HTR-8/SVneo (cell line): ENCODE results near the gene OPRD1.
A peak's percentile ranks its signal among the peaks of the same experiment; 100 is the strongest.
"Not testable (repeated sequence)": the region's sequence is repeated elsewhere in the genome, so short reads cannot be mapped to it uniquely, and the experiment has no call there.

ENCODE experiments used
- DNase-seq: peaks from one replicate; pipeline ENCODE4 v3.0.0; 2011; ENCODE audit warnings: low spot score, mixed read lengths; ENCODE audit not compliant: insufficient read length
- FAIRE-seq: peaks from 2 replicates; lab custom pipeline; 2011; peaks lifted over from hg19 to GRCh38; lab: Jason Lieb, UNC

The OPRD1 gene

DNA sequence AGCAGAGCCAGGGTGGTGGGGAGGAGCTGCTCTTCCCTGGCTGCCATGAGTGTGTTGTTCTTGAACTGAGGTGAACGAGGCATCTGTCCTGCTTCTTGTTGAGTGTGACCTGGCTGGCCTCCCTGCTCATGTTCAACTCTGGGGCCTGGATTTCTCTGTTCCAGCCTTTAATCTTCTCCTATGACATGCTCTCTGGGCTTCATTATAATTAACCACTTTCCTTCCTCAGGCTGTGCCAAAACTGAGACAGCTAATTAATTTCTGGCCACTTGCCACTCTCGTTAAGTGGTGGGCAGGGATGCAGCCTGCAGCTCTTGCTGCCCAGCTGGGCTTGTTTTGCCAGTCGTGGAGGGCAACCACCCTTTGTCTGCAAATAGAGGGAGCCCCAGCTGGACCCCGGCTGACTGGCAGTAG, 23.3 kb downstream of the OPRD1 start:
- DNase-seq: no peak
- FAIRE-seq: no peak

DNA sequence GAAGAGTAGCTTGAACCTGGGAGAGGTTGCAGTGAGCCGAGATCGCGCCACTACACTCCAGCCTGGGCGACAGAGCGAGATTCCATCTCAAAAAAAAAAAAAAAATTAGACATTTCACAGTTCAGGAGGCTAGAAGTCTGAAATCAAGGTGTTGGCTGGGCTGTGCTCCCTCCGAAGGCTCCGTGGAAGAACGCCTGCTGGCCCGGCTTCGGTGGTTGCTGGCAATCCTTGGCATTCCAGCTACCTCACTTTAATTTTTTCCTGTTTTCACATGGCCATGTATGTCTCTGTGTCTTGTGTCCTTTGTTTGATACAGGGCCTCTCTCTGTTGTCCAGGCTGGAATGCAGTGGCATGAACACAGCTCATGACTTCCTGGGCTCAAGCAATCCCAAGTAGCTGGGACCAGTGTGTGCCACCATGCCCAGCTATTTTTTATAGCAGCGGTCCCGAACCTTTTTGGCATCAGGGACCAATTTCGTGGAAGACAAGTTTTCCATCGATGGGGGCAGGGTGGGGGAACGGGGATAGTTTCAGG, 24.5 kb downstream of the OPRD1 start:
- DNase-seq (no peak), FAIRE-seq (no peak)

DNA sequence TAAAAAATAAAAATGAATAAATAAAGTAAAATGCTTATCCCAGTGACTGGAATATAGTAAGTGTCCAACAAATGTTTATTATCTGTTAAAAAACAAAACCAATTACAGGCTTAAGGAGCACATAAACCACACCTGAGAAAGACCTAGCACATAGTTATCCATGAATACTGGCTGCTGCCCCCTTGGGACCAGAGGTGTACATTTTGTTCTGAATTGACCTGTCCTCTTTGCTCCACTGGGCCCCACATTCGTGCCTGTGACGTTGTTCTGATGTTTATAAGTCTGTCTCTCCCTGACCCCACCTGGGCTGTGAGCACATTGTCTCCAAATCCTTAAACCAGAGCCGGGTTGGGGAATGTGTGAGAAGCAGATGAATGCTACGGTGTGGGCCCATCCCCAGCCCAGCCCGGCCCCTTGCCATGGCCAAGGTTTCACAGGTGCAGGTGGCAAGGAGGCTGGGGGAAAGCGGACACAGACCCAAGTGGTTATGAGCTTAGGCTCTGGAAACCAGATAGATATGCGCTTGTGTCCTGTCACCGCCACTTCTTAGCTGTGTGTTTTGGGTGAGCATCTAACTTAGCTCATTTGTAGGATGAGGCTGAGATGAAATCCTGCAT, 29.1 kb downstream of the OPRD1 start:
- FAIRE-seq (no peak), DNase-seq (no peak)

DNA sequence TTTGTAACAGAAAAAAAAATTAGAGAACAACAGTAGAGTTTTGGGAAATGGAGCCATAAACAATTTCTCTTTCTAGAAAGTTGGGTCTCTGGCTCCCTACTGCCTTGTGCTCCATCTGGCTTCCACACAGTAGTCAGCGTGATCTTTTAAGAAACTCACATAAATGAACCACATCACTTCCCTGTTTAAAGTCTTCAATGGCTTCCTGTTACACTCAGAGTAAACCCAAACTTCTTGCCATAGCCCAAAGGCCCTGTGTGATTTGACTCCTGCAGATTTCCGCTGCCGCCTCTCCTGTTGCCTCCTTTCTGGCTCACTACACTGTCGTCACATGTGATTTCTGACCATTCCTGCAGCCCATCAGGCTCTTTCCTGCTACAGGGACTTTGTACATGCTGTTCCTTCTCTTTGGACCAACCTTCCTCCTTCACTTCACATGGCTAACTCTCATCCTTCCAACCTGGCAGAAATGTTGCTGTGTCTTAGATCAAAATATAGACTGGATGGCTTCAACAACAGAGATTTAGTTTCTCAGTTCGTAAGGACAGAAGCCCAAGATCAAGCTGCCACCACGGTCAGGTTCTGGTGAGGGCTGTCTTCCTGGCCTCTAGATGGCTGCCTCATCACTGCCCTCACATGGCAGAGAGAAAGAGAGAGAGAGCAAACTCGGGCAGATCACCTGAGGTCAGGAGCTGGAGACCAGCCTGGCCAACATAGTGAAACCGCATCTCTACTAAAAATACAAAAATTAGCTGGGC, 34.0 kb downstream of the OPRD1 start:
- FAIRE-seq (peak; percentile 52), DNase-seq (no peak)

DNA sequence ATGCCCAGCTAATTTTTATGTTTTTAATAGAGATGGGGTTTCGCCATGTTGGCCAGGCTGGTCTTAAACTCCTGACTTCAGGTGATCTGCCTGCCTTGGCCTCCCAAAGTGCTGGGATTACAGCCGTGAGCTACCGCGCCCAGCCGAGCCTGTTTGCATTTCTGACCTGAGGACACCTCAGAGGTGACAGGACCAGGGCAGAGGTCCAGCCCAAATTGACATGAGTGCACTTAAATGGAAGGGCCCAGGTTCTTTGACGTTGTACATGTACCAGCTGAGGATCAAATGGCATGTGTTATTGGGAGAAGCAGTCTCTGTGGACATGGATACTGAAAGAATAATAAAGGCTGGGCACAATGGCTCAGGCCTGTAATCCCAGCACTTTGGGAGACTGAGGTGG, 35.2 kb downstream of the OPRD1 start:
- not testable (repeated sequence) for FAIRE-seq, DNase-seq

DNA sequence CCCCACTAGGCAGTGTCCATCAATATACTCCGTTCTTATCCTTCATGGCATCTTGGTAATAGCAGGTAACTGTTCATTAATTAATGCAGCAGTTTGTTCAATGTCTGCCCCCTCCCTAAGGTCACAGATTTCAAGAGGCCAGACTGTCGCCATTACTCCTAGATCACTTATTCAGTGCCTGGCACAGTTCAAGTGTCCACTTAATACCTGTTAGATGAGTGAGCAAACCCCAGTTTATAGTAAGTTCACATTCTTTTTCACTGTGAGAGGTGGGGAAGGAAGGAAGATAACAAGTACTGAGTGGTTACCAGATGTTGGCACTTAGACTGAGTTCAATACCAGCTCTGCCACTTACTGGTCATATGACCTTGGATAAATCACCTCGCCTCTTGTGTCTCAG, 36.4 kb downstream of the OPRD1 start:
- no peak for FAIRE-seq
- no peak for DNase-seq

DNA sequence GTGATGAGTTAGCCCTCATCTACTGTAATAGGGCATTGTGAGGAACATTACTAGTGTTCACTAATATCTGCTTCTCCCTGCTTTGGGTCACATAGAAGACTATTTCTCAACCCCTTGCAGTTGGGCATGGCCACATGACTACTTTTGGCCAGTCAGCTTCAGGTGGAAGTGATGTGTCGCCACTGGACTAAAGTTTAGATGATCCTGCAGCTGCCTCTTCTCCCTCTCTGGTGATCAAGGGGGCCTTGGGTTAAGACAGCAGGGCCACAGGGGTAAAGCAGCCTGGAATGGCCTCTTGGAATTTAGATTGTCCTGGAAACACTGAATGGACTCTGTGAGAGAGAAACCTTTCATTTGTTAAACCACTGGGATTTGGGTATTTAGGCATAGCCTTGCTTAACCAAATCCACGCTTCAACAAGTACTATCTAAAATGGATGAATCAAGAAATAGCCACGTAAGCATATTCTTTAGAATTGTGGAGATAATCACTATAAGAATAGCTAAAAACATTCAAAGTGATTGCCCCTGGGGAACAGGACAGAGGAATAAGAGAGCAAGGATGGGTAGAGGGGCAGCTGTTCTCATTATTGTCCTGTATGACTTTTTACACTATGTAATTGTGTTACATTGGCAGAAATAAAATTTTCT, 41.2 kb downstream of the OPRD1 start:
- DNase-seq: no peak
- no peak for FAIRE-seq

DNA sequence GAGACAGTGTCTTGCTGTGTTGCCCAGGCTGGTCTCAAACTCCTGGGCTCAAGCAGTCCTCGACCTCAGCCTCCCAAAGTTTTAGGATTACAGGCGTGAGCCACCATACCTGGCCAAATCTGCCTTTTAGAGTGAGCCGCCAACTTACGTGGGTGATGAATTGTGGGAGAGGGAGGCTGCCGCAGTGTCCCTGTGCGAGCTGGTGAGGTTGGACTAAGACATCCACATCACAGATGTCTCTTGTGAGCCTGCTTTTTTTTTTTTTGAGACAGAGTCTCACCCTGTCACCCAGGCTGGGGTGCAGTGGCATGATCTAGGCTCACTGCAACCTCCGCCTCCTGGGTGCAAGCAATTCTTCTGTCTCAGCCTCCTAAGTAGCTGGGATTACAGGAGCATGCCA, 42.4 kb downstream of the OPRD1 start:
- not testable (repeated sequence) for FAIRE-seq

DNA sequence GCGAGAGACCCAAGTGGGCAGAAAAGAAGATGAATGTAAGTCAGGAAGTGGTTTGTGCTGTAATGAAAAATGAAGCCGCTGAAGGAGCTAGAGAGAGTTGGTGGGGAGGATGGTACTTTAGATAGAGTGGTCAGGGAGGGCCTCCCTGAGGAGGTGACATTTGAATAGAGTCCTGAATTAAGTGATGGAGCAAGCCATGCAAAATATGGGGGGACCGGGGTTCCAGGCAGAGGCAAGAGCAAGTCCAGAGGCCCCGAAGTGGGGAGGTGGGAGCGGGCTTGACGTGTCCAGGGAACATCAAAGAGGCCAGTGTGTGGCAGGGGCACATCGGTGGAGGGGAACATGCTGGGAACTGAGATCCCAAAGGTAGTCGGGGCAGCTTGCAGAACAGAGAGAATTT, 43.1 kb downstream of the OPRD1 start:
- FAIRE-seq: no peak
- DNase-seq: no peak

More for the DNA sequence above, 42.4 kb downstream of the OPRD1 start:
- not testable (repeated sequence) for DNase-seq

DNA sequence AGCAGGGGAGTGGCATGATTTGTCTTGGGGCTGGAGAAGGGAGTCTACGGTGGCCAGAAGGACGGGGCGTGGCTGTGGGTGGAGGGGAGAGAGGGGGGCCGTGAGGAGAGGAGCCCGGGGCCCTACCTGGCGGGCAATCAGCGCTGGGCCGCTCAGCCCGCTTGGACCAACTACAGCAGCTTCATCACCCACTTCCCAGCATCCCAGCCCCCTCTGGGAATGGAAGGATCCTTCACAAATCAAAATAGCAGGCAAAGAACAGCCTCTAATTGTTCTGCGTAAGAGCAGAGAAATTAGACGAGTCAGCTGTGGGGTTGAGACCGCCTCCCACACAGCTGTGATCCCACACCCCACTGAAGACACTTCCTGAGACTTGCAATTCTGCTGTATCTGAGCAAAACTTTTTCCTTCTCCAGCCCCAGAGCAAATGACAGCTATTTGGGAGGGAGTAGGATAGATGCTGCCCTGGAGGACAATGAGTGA, 43.5 kb downstream of the OPRD1 start:
- DNase-seq: no peak
- FAIRE-seq: no peak

DNA sequence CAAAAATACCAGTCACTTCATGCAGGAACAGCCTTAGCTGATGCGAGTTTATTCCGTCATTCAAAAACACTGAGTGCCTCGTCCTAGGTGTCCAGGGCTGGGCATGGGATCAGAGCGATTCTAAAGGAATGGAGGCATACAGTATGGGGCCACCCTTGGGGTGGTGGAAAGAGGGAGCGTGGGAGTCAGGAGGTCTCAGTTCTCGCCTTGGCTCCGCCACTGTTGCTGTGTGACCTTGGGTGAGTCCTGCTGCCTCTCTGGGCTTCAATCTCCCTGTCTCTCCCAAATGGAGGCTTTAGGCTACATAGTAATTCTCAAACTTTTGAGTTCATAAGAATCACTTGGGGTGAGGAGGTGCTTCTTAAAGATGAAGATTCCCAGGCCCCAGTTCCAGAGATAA, 44.0 kb downstream of the OPRD1 start:
- DNase-seq: no peak
- FAIRE-seq: no peak

DNA sequence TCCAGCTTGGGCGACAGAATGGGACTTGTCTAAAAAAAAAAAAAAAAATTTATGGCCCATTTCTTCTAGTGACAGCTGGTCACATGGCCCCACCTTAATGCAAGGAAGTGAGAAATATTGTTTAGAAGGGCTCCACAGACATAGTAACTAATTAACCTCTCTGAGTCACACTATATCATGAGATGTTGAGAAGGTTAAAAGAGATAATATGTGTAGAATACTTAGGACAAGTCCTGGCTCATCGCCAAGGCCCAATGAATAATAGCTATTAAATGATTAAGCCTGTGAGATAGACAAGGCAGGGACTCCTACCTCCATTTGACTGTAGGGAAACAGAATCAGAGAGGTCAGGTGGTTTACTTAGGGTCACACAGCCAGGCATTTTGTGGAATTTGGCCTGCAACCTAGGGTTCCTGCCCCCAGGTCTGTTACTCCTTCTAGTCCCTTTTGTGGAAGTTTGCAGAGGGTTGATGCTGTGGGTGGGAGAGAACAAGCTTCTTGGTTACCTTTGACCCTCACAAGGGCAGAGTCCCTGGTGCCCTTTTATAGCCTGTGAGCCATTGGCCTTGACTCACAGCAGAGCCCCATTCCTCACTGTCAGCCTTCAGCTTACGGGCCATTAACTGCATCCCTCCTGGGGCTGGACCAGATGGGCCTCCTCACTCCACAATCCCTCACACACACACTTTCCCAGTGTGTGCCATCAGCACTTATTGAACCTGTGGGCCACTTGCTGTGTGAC, 48.5 kb downstream of the OPRD1 start:
- no peak for FAIRE-seq
- no peak for DNase-seq

DNA sequence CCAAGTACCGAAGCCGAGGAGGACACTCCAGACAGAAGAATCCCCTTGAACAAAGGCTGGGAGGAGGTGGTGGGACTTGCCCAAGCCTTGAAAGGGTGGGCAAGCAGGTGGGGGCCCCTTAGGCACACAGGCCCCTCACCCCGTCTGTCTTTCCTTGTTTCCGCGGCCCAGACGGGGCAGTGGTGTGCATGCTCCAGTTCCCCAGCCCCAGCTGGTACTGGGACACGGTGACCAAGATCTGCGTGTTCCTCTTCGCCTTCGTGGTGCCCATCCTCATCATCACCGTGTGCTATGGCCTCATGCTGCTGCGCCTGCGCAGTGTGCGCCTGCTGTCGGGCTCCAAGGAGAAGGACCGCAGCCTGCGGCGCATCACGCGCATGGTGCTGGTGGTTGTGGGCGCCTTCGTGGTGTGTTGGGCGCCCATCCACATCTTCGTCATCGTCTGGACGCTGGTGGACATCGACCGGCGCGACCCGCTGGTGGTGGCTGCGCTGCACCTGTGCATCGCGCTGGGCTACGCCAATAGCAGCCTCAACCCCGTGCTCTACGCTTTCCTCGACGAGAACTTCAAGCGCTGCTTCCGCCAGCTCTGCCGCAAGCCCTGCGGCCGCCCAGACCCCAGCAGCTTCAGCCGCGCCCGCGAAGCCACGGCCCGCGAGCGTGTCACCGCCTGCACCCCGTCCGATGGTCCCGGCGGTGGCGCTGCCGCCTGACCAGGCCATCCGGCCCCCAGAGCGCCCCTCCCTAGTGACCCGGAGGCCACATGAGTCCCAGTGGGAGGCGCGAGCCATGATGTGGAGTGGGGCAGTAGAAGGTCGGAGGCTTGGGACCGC, 50.8 kb downstream of the OPRD1 start:
- FAIRE-seq: no peak
- no peak for DNase-seq

DNA sequence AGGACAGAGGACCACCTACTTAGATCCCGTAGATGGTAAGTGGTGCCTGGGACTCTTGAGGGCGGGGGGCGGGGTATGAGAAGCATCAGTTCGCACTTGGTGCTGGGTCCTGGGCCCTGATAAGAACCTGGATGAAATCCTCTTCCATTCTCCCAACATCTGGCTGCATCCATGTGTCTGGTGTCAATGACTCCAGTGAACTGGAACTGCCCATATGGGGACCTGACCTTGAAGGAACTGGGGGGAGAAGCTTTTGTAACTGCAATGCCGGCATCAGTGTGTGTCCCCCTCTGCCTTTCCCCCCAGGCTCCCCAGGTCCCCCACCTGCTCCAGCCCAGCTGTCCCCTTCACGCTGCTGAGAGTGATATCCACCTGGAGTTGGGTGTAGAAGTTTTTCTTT, 52.7 kb downstream of the OPRD1 start:
- DNase-seq (no peak), FAIRE-seq (no peak)

DNA sequence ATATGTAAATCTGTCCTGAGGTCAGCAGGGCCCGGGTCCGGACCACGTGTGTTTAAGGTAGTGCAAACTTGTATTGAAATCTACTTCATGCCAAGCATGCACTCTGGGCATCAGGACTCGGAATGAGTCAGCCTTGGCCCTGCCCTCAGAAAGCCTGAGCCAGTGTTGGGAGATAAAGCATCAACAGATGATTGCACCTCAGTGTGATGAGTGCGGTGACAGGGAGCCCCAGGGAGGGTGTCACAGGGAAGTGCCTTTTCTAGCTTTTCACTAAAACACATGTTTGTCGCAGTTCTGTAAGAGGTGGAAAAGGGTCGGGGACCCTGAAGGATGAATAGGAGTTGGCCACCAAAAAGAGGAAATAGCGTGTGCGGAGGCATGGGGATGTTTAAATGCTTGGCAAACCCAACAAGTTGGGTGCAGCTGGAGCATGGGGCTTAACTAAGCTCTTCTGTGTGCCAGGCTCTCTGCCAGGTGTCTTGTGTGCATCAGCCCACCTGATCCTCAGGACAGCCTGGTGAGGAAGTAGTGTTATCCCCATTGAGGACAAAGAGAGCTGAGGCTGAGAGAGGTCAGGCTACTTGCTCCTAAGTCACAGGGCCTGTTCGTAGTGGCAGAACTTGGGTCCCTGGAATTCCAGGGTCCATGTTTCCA, 54.2 kb downstream of the OPRD1 start:
- DNase-seq (no peak), FAIRE-seq (no peak)

DNA sequence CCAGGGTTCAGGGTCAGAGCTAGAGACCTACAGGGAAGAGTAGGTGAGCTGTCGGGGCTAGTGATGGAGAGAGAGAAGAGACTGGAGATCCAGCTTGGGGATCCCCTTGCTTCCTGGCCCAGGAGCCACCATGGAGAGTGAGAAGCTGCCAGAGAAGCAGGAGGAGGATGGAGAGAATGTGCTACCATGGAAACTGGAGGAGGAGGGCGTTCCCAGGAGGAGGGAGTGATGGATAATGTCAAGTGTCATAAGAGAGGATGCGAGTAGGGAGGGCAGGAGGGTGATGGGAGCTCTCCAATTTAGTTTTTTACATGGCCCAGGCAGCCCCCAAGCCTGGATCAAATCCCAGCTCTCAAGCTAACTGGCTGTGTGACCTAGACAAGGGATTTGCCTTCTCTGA, 55.9 kb downstream of the OPRD1 start:
- DNase-seq: no peak
- FAIRE-seq: no peak

DNA sequence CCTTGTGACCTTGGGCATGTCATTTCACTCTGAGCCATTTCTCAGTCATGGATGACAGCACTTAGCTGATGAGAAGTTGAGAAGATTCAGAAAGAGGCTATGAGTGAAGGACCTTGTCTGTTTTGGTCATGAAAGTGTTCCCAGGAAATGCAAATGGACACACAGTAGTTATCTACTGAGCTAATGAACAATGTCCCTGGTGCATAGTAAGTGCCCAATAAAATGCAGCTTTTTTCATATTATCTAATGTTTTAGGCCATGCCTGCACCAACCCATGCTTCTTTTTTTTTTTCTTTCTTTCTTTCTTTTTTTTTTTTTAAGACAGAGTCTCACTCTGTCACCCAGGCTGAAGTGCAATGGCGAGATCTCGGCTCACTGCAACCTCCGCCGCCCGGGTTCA, 58.0 kb downstream of the OPRD1 start:
- no peak for DNase-seq
- FAIRE-seq: no peak

DNA sequence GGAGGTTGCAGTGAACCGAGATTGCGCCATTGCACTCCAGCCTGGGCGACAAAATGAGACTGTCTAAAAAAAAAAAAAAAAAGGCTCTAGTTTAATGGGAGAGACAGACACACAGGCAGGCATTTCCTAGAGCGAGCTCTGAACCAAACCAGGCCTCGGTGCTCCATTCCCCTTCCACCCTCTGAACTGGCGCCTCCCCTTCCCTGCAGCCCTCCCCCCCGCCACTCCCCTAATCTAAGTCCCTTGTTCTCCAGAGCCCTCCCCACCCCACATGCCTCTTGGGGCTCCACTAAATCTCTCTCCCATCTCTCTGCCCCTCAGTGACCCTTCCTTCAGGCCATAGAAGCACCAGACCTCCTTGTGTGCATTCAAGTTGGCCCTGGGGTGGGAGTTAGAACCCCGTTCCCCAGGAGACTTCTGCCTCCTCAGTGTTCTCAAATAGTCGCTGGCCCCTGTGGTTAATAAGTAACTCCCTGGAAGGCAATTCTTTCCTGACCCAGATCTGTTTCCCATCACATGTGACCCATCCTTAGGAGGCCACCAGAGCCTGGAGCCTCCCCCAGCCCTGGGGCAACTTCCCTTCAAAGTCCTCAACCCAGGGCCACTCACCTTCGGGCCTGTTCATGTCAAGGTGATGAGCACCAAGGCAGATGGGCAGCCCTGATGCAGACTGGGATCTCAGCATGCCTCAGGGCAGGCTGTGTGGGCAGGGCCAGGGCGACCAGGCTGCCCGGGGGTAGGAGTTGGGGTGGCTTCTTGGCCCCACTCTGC, 59.8 kb downstream of the OPRD1 start:
- DNase-seq: no peak
- FAIRE-seq: no peak
